ENCODE measurements around the gene MFNG.

The MFNG gene

GRCh38 chr22:37420686-37421467 is 65.3 kb downstream of the MFNG start:
- DNase-seq = no peak

GRCh38 chr22:37419969-37420685 is 66.1 kb downstream of the MFNG start:
- DNase-seq = no peak

GRCh38 chr22:37419370-37419968 is 66.7 kb downstream of the MFNG start:
- no peak for DNase-seq

Data from DMS153 (cell line).